ENCODE data around the gene LRPPRC.

- no peak for TF ChIP-seq EZH2 (IDR thresholded peaks at IDR 0.05; ENCODE audit: insufficient read depth, poor library complexity, severe bottlenecking)
- TF ChIP-seq EZH2phosphoT487 (IDR thresholded peaks at IDR 0.05; ENCODE audit: insufficient read depth, low read depth), result no peak
Measured at GRCh38 chr2:44016282-44016681, 20.5 kb upstream of the LRPPRC start.
